NCI-H748 treated with DMSO at 0.1 percent for 48 hours (cell line): ENCODE measurements around the gene TOPAZ1.
A peak's percentile ranks its signal among the peaks of the same experiment; 100 is the strongest.

ENCODE experiments used
- DNase-seq: peaks from one replicate; lab custom pipeline; 2025; lab: John Stamatoyannopoulos, UW

Gene TOPAZ1

DNA sequence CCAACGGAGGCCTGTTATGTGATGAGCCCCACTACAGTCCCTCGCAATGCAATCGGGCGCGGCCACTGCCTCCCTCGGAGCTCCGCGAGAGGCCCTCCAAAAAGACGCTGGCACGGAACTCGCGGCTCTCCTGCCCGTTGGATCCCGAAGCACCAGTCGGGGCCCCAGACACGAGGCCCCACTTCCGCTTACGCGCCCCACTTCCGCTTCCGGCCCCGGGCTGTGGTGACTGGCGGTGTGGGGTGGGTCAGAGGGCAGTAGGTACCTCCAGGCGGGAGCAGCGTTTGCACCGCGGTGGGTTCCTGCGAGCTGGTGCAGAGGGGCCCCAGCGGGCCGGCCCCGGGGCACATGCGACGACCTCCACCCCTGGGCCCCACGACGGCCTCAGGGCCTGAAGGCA is at the start of gene TOPAZ1:
Gene TOPAZ1 (plus strand): TSS at position 181 of the 400 bp plus-strand sequence. CDS start 168 bp downstream, at position 349.
- no peak for DNase-seq

DNA sequence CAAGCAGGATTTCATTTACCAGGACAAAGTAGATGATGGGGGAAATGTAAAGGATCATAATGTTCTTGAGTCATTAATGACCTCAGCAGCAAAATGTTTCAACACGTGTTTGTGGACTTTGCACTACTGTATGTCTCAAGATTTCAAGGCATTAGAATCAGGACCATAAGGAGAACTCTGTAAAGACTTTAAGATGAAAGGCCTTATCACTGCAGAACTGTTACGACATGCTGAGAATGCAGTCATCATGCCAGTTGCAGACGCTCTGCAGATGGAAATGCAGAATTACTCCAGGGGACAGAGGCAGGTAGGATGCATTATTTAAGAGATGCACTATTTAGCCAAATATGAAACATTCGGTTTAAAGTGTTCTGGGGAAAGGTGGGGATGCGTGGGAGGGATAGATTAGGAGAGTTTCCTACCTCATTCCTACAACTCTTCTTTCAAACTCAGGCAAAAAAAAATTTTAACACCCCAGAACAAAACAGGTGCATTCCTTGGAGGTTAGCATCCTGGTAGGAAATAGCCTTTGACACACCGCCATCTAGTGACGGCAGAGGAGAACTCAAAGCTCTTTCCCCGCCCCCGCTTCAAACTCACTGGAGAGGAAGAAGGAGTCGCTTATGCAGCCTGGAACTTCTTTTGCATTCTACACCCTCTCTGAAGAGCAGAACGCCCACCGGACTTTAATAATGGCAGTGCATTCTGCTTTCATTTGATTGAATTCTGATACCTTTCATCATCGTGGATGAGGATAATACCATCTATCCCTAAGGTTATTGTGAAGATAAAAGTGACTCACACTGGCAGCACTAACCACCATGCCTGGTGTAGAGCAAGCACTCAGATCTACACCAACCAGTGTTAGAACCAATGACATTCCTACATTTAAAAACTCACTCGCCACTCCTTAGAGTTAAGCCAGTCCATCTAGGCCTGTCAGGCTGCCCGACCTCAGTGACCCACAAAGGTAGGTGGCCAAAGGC is 43.1 kb upstream of the TOPAZ1 start:
- peak; percentile 19 for DNase-seq

DNA sequence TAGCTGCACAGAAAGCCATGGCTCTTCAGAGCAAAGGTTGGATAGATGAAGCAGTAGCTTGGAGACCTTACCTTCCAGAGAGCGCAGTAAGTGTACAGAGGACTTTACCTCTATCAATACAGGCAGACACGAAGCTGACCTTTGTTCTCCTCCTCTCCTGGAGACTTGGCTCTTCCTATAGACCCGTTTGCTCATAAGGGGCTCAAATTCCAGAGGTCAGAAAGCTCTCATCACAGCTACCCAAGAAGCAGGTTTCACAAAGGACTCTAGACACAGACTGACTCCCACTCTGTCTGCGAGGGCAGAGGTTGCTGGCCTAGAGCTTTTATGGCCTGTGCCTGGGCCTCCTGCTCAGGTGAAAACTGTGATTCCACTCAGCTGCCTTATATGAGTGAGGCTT is 35.4 kb upstream of the TOPAZ1 start:
- no peak for DNase-seq

DNA sequence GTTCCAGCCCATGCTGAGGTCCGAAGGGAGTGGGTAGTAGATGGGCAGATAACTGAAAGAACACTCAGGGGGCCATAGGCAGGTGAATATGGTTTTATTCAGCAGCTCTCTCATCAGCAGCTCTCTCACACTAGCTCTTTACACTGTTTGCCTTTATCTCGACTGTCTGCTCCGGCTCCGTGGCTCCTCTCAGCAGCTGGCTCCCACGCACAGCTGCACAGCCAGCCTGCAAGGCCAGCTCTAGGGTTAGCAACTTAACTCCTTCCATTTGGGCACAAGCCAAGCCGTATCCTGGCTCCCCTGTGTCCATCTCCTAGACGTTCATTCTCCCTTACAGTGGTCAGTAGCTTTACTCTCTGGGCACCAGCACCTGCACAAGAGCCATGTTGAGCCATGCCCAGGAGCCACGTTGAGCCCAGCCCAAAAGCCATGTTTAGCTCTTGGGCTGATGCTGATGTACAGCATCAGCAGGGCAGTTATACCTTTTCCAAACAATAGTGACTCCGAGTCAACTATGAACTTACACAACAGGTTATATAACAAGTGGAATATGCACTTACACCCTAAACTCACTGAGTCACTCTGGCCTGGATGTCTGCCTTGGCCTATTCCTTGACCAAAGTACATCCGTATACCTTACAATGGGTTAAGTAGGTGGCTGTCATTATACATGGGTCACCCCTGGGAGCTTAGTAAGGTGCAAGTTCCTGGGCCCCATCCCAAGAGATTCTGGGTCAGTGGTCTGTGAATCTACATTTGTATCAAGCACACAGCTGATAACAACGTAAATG is 34.6 kb upstream of the TOPAZ1 start:
- DNase-seq = no peak

DNA sequence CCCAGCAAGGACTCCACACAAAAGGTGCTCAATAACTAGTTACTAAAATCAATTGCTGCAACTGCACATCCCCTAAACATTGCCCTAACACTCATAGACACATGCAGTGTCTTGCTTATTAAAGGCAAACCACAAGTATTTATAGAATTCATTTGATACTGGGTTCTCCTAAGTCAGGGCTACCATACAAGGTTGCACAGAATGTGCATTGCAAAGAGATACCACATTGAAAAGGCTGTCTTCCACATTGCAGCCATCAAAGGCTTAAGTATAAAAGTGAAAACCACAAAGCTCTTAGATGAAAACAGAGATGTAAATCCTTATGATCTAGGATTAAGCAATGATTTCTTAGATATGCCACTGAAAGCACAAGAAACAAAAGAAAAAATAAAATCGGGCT is 33.6 kb upstream of the TOPAZ1 start:
- no peak for DNase-seq

DNA sequence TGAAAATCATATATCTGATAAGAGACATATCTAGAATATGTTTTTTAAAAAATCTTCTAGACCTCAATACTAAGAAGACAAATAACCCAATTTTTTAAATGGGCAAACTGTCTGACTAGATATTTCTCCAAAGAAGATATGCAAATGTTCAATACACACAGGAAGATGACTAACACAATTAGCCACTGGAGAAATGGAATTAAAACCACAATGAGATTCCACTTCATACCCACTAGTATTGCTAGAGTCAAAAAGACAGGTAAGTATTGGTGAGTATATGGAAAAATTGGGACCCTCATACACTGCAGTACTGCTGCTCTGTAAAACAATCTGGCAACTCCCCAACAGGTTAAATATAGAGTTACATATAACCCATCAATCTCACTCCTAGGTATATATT is 33.1 kb upstream of the TOPAZ1 start:
- no peak for DNase-seq

DNA sequence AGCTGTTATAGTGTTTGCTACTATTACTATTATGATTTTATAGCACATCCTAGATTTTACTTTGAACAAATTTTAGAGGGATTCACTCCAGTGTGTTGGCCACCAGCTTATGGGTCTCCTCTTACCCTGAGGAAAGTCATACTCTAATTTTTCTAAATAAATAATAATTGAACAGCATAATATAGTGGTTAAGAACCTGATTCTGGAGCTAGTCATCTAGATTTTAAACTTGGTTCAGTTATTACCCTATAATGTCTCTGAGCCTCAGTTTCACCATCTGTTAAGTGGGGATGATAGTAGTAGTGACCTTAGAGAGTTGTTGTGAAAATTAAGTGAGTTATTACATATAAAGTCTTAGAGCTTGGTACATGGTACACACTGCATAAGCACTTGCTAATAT is 30.7 kb upstream of the TOPAZ1 start:
- DNase-seq = no peak

DNA sequence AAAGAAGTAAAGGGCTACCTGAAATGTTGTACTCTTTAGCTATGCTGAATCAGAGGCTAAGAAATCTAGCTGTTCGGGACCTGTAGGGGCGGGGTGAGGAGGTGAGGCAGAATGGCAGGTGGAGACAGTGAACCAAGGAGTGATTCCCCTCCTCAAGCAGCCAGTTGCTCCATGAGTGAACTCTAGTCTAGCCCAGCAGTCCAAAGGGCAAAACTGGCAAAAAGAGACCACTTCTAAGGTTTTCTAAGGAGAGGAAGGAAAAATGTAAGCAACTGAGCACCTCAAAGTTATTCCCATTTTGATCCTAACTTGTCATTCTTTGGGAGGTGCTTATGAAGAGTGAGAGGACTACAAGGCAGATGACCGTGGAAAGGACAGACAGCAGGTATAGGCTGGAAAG is 19.3 kb upstream of the TOPAZ1 start:
- DNase-seq = no peak

DNA sequence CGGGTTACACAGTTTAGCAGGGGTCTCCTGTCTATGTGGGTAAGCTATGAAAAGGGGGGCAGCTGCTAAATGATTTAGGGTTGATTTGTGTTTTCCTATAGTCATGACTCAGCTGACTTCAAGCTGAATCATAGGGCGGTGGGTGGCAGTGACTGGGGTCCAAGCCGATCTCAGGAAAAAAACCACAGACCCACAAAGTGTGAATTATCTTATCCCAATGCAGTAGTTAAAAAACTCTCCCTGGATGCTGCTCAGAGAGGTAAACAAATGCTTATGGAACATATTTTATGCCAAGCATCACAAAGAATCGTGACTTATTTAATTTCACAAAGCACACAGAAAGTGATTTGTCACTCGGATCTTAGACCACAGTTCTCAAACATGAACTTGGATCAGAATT is 18.4 kb upstream of the TOPAZ1 start:
- no peak for DNase-seq

DNA sequence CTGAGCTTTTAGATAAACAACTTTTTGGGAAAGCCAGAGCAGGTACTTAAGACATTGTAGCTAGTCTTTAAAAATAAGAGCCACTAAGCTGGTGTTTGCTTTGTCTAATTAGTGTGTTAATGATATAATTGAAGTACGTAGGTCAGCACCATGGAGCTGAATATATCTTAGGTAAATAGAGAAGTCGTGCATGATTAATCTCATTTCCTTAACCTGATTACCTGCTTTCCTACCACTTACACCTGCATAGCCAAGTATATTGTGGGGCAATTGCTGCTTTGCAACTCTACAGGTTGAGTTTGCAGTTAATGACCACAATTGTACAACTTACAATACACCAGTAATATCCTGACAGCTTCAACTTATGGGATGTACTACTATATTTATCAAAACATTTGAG is 17.6 kb upstream of the TOPAZ1 start:
- DNase-seq = no peak

DNA sequence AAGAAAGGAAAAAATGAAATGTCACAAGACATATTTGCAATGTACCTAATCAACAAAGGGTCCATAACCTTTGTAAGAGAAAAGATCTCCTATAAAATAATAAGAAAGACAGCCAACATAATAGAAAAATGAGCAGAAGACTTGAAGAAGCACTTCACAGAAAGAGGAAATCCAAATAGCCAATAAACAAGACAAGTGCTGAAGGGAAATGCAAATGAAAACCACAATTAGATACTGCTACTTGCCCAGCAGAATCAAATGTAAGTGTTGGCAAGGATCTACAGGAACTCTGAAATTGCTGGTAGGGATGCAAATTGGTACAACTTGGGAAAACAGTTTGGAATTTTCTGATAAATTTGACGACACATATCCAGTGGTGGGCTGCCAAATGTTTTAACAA is 15.1 kb upstream of the TOPAZ1 start:
- DNase-seq = no peak

DNA sequence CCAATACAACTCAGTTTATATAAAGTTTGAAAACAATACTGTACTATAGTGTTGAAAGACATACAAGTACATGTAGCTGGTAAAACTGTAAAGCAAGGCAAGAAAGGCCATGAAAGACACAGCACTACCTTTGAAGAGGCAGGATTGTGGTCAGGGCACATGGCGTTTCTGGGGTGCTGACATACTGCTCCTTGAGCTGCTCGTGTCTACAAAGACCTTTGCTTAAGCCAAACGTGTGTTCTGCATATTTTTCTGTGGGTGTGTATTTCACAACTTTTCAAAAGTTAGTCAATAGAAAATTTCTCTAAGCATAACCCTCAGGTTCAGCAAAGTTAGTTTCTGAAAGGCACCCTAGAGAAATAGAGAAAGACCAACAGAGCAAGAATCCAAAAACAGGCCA is 14.1 kb upstream of the TOPAZ1 start:
- no peak for DNase-seq

DNA sequence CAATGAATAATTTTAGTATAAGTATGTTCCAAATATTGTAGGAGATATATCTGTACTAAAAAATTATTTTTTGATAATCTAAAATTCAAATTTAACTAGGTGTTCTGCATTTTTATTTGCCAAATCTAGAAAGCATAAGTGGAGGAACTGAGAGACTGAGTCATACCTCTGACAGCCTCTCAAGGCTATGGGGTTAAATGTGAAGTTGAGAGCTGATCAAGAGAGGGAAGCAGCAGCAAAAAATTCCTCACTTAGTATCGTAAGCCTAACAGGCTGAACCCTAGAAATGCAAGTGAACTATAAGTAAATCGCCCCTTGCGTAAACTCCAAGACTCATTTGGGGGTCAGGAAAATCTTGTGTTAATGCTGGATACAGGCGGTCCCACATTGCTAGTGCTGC is 12.8 kb upstream of the TOPAZ1 start:
- DNase-seq = no peak

DNA sequence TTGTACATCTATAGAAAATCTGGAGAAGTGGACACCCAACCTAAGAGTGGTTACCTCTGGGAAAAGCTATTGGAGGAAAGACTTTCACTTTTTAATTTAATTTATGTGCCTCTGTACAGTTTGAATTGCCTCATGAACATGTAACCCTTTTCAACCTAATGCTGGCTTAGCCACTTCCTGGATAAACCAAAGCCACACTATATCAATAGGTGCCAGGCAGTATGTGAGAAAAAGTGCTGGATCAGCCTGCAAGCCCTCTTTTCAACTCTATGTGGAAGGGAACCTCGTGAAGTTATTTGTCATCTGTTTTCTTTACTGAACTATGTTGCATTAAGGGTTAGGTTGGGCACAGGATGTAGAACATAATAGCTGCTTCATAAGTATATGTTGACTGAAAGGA is 9.3 kb upstream of the TOPAZ1 start:
- no peak for DNase-seq

DNA sequence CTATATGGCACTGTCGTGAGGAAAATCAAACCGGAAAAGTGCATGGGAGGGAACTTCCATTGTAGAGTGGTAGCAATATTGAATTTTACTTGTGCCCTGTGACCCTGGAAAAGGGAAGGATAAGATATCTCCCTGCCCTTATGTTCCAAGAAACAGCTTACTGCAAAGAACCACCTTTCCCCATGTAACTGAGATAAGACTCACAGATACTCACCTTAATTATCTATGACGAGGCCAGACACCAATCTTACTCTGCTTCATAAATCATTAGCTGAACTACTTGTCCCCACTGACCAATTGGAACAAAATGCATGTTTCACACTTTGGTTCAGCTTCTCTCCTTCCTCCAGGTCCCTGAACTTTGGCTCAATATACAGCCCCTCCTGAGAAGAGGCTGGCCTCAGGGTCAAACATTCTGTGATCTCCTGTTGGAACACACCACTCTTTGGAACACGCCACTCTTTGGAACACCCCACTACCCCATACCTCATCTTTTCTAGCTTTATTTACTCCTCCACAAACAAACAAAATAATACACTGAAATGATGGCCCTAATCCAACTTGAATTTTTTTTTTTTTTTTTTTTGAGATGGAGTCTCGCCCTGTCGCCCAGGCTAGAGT is 6.9 kb upstream of the TOPAZ1 start:
- DNase-seq = no peak

DNA sequence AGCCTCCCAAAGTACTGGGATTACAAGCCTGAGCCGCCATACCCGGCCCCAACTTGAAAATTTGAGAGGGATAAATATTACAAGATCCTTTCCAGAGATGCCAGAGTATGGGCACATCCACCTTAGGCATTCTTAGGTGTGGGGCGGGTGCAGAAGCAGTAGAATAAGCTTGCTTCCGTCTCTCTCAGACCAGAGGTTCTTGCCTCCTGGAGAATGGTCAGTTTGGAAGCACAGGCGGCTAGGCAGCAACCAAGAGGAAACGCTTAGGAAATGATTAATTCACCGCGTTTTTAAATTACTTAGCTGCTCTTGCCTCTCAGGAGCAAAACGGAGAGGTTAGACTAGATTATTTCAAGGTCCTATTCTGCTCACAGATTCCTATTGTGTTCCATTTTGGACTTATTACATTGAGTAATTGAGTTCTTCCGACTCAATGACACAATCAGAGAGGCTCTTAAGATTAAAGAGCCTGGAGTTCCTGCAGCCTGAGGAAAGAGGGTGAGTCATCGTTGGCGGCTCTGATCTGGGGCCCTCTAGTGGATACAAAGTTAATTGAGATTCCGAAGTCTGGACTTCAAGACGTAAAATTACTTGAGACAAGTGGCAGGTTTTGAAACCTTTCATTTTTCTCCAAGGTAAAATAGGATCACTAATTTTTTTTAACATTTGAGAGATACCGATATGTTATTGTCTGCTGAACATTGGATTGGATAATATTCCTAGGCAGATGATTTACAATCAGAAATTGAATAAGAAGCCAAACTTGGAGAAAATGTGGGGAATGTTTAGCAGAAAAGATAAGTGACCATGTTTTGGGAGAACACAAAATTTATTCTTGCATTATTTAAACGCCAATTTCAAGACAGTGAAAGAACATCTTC is 5.8 kb upstream of the TOPAZ1 start:
- DNase-seq = peak; percentile 36

DNA sequence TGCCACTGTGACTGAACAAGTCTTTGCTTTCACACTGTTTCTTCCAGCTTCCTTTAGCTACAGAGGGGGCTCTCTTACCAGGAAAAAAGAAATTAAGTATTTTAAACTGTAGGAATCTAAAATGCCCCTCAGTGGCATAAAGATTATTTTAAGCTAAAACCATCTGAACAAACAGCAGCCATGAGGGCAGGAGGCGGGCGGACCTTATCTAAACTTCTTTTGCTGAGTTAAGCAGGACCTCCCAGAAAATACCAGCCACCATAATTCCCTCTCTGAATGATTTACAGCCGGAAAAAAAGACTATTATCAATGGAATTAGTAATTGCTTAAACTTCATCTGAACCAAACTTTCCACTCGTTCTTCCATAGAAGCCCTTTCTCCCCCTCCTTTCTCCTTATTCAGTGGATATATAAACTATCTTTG is 5.2 kb upstream of the TOPAZ1 start:
- DNase-seq = no peak

DNA sequence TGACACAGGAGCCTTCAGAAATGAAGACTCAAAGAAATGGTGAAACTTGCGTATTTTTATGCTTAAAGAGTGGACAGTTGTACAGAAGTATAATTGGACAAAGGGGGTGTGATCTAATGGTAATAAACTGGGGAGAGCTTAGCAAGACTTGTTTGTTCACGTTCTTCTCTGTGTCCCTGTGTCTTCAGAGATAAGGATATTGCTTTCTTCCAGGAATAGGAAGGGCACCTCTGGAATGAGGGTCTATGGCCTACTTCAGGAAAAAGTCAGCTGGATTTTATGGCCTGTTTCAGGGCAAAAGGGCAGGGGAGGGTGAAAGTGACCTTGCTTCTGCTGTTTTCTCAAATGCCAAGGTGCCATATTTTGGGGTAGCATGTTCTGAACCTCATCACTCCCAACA is 4.5 kb upstream of the TOPAZ1 start:
- no peak for DNase-seq

DNA sequence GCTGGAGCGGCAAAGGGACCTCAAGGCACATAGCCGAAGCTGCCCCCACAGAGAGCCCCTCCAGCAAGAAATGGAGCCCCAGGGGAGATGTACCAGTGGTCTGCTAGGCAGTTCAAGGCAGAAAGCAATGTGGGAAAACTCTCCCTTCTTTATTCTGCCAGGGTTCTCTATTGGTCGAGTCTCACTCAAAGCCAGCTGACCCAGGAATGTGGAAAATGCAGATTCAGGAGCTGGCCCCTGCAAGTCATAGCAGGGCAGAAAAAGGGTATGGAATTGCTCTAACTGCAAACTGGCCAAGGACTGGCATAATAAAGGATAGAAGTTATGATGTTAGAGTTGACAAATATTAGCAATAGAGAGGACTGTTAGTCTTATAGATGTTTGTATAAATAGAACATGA is 4.0 kb upstream of the TOPAZ1 start:
- no peak for DNase-seq

DNA sequence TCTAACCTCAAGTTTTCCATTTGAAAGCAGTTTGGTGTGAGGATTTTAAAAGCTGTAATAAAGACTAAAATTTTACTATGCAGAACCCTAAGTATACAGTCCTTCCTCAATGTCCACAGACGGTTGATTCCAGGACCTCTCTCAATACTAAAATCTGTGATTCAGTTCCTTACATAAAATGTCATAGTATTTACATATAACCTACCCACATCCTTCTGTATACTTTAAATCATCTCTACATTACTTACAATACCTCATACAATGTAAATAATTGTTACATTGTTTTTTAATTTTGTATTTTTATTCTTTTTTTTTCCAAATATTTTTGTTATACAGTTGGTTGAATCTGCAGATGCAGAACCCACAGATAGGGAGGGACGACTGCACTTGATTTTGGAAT is 2.8 kb upstream of the TOPAZ1 start:
- no peak for DNase-seq

DNA sequence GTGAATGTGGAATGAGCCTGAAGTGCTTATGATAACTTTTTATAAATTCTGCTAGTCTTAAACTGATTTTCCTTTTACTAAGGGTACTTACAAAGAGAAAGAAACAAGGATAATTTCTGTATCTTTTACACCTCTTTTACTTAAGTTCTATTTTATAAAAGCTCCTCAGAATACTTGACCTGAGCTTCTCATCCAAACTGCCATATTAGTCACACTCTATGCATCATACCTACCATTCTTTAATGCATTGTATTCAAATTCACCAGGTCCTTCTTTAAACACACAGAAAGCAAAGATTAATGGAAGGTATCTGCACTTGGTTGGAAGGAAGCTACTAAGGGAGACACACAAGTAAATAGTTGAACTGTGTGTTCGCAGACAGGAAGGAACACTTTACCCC is 1.6 kb upstream of the TOPAZ1 start:
- no peak for DNase-seq

DNA sequence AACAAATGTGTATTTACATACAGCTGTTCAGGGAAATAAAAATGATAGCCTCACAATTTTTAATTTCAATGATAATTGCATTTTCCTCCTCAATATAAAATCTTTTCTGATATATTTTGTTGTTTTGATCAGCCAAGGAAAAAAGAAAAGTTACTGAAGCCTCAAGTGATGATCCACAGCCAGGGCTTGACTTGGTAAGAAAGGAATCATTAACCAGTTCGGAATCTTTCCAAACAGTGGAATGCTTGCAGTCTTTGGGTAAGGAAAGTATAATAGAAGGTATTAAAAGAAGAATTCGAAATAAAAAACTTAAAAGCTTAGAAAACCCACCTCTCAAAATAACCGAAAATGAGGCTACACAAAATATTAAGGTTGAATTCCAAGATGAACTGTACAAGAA is 1.0 kb downstream of the TOPAZ1 start:
- DNase-seq = no peak
